Stimulated activated CD8-positive, alpha-beta memory T cell treated with anti-CD3 and anti-CD28 coated beads, Interleukin-7, amount 100 ng/mL, for 24 hours (primary cell): ENCODE results near the gene MACROD2.

ENCODE experiments used
- DNase-seq: peaks from one replicate; pipeline ENCODE4 v3.0.0-alpha.2; 2020; ENCODE audit warnings: low read depth

MACROD2 gene

GRCh38 chr20:15917283-15917682 is 1922.0 kb downstream of the MACROD2 start:
- no peak for DNase-seq

GRCh38 chr20:15918631-15919030 is 1923.3 kb downstream of the MACROD2 start:
- DNase-seq, result no peak

GRCh38 chr20:15919118-15919517 is 1923.8 kb downstream of the MACROD2 start:
- DNase-seq, result no peak

GRCh38 chr20:15921930-15922329 is 1926.6 kb downstream of the MACROD2 start:
- DNase-seq, result no peak

DNA sequence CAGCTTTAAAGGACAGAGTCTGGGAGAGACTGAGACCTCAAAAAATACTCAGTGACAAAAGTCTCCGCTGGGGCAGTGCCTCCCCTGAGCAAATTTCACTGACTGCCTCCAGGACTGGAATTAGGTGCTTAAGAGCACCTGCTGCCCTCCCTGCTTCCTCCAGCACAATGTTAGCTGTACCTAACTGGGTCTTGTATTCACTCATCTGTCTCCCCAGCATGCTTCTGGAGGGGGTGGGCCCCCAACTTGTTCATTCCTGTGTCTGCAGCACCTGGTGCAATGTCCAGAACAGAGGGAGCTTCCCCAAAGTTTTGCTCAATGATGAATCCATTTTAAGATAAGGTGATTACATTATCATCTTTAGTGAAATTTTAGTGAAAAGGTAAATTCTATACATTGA is 1927.2 kb downstream of the MACROD2 start:
- no peak for DNase-seq

- DNase-seq, result no peak
Measured at GRCh38 chr20:15923030-15923776, 1927.9 kb downstream of the MACROD2 start.

DNA sequence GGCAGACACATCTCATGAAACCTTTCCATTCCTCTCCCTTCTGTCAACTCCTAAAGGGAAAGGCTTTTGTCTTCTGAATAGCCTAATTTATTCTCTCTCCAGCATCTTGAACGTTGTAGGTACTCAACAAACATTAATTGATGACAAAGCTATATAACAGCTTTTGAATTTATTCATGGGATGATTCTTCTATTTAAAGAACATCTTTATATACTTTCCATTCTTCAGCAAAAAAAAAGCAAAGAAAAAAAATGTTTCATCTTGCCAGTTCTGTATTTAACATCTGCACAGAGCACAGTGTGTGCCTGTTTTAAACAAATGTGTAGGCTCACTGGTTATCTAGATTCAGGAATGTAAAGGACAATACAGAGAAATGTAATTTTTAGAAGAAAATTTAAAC is 1929.2 kb downstream of the MACROD2 start:
- DNase-seq, result no peak

- DNase-seq, result no peak
Measured at GRCh38 chr20:15925376-15925775, 1930.1 kb downstream of the MACROD2 start.

DNA sequence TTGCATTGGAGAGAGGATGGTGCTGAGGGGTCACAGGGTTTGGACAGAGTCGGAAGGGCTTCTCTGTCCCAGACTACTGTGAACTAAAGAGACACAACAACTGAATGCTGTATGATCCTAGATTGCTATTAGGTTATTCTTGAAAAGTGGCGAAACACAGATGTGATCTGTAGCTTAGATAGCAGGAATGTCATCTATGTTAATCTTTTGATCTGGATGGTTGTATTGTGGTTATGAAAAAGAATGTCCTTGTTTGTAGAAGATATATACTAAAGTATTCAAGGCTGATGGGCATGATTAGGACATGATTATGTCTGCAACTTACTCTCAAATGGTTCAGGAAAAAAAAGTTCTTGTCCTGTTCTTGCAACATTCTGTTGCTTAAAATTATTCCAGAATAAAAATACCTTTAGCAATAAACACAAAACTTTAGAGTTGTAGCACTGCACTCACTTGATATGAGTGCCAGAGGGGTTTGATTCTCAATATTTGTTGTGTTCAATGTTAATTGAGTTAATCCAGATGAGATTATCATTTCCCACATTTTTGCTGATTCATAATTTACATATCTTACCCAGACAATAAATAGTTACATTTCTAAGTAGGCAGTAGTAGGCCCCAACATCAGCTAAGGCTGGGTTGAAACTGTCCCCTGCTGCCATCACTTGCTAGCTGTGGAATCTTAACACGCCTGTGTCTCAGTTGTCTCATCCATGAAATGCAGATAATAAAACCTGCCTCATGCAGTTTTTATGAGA is 1932.8 kb downstream of the MACROD2 start:
- no peak for DNase-seq

- no peak for DNase-seq
Measured at GRCh38 chr20:15928946-15929345, 1933.6 kb downstream of the MACROD2 start.

DNA sequence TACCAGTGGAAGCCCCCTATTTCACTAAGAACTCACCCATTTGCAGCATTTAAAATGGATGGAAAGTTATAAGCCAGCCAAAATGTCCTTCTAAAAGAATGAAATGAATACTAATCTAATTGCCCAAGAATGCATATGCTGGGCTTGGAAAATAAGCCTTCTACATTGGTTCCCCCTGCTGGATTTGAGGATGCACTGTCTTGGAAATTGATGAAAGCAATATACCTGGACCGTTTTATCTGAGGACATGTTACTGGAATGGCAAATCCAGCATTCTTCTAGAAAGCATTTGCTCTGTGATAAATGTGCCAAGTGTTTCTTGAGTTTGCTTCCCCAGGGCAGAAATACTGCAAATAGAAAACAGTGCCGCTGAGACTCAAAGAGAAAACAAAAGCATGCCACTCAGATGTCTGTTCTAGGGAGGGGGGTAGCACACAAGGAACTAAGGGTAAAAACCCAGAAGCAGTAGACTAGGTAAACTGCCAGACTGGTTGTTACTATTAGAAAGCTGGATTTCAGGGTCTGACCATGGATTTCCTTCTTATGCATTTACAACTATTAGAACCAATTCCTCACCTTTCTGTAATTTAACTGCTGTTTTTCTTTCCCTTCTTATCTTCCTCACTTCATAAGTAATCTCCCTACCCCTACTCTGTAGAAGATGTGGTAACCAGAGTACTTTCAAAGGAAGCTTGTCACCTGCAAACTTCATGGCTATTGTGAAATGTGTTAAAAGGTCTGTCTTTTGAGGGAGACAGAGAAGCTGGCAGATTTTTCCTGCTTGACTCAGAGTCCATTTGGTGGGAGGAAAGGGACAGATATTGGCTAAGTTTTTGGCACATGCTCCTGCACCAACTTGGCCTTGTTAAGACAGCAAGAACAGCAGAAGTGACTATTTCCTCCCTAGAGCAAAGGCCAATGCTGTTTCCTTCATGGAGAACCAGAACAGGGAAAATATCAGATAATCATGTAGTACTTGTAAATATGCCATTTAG is 1935.3 kb downstream of the MACROD2 start:
- DNase-seq, result no peak

GRCh38 chr20:15931897-15932296 is 1936.6 kb downstream of the MACROD2 start:
- no peak for DNase-seq

- DNase-seq, result no peak
Measured at GRCh38 chr20:15937179-15937578, 1941.9 kb downstream of the MACROD2 start.

- no peak for DNase-seq
Measured at GRCh38 chr20:15938847-15939246, 1943.5 kb downstream of the MACROD2 start.

DNA sequence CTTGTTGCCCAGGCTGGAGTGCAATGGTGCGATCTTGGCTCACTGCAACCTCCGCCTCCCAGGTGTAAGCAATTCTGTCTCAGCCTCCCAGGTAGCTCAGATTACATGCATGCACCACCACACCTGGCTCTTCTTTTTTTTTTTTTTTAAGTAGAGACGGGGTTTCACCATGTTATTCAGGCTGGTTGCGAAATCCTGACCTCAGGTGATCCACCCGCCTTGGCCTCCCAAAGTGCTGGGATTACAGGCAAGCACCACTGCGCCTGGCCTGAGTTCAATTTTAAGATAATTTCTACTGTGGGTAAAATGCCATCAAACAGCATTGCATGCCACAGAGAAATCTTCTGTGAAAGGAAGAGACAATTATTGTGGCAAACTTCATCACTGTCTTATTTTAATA is 1944.8 kb downstream of the MACROD2 start:
- no peak for DNase-seq

DNA sequence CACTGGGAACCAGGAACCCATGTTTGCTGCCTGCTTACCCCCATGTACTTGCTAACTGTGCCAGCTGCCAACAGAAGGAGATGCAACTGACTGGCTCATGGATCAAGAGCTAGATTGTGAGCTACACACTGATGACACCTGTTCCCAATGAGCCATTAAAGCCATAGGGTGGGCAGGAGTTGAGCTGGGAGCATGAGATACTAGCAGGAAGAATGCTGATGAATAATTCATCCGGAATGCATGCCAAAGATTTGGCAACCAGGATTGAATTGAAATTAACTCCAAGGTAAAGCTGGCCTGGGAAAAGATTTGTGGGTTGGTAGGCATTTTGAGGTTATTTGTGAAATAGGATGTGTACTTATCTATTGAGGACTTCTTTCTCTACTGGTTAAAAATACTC is 1946.8 kb downstream of the MACROD2 start:
- DNase-seq, result no peak

DNA sequence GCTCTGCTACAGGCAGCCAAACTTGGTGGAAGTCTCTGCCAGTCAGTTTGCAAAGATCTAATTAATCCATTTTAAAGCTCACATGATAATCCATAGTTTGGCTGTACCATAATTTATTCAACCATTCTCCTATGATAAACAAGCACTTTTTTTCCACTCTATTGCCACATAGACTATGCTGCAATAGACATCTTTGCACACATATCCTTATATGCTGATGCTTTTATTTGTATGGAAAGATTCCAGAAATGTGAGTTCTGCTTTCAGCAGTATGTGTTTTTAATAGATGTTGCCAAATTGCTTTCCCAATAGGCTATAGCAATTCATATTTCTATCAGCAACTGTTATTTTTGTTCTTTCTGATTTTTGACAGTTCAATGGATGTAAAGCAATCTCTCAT is 1950.0 kb downstream of the MACROD2 start:
- no peak for DNase-seq

- no peak for DNase-seq
Measured at GRCh38 chr20:15949391-15949790, 1954.1 kb downstream of the MACROD2 start.

GRCh38 chr20:15951658-15952057 is 1956.3 kb downstream of the MACROD2 start:
- no peak for DNase-seq

GRCh38 chr20:15958142-15958541 is 1962.8 kb downstream of the MACROD2 start:
- no peak for DNase-seq

DNA sequence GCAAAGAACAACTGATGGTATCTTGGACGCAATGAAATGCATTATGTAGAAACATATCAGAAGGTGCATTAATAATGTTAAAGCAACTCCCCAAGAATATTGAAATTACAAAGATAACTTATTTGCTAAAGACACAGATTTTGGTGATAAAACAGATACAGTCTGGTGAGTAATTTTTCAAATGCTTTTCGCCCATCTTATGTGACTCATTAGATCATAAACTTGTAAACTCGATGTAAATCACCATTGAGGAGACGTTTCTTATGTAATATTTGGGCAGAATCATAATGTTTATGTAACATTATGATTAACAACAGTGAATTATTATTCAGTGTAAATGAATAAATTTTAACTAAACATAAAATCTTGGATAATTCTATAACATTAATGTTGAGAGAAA is 1969.8 kb downstream of the MACROD2 start:
- DNase-seq, result no peak

GRCh38 chr20:15967334-15967733 is 1972.0 kb downstream of the MACROD2 start:
- DNase-seq, result no peak
